Measurements from ENCODE around the gene XIRP2. TPM values are rescaled to one million over a fixed set of nuclear protein-coding genes. Genes with fewer than 3 reads are reported as not detected.

The XIRP2 gene
- total RNA-seq, 2 donors from 2014 or later, result not detected

DNA sequence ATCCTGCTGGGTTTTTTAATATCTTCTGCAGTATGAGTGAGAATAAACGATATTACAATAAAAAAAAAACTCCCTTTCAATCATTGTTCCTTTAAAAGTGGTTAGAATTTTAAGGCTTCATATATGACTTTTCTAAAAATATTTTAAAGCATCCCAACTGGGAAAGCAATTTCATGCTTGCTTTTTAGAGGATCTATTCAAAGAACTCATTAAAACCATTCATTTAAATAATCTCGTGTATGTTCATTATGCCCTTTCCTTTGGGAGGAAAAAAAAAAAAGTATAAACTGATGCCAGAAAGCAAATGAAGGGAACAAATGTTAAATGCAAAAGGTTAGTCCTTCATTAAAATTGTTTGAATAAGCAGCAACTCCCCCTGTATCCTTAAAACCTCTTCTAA, 81.2 kb downstream of the XIRP2 start:
- Histone ChIP-seq H3K36me3 (replicated peaks in 1 of 2; ENCODE audit: insufficient read depth in 1 of 2, low read depth in 2 of 2) (no peaks in the 10 kb centered on the region), H3K27ac (no peak overlapping the region), H3K9me3 (no peaks in the 10 kb centered on the region), H3K27me3 (no peaks in the 10 kb centered on the region), H3K4me1 (no peaks in the 10 kb centered on the region), H3K4me3 (no peak overlapping the region)
- TF ChIP-seq, protein P1, sequence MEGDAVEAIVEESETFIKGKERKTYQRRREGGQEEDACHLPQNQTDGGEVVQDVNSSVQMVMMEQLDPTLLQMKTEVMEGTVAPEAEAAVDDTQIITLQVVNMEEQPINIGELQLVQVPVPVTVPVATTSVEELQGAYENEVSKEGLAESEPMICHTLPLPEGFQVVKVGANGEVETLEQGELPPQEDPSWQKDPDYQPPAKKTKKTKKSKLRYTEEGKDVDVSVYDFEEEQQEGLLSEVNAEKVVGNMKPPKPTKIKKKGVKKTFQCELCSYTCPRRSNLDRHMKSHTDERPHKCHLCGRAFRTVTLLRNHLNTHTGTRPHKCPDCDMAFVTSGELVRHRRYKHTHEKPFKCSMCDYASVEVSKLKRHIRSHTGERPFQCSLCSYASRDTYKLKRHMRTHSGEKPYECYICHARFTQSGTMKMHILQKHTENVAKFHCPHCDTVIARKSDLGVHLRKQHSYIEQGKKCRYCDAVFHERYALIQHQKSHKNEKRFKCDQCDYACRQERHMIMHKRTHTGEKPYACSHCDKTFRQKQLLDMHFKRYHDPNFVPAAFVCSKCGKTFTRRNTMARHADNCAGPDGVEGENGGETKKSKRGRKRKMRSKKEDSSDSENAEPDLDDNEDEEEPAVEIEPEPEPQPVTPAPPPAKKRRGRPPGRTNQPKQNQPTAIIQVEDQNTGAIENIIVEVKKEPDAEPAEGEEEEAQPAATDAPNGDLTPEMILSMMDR (IDR thresholded peaks at IDR 0.05), result no peak
- no peak for TF ChIP-seq POLR2A (IDR thresholded peaks at IDR 0.05)
- WGBS, 2 donors, result 81 to 85% methylated on average over 2 of the region's 2 CpGs
- intact Hi-C loops (cut with DNase I), result no loop called here
- no peak for ATAC-seq
- no peak for DNase-seq

DNA sequence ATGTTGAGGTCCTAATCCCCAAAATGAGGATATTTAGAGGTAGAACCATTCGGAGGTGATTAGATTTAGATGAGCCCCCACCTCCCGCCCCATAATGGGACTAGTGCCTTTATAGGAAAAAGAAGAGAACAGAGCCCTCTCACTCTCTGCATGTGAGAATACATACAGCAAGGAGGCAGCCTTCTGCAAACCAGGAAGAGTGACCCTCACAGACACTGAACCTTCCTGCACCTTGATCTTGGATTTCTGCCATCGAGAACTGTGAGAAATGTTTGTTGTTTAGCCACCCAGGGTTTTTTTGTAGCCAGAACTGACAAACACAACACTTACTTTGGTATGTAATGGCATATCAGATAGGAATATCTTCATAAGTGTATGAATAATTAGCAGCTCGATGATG, 83.7 kb downstream of the XIRP2 start:
- ATAC-seq (peak; percentile 18), DNase-seq (no peak)
- no peak for TF ChIP-seq POLR2A (IDR thresholded peaks at IDR 0.05)
- Histone ChIP-seq H3K4me1 (no peaks in the 10 kb centered on the region), H3K27ac (no peak overlapping the region), H3K9me3 (no peaks in the 10 kb centered on the region), H3K27me3 (no peaks in the 10 kb centered on the region), H3K36me3 (replicated peaks in 1 of 2; ENCODE audit: insufficient read depth in 1 of 2, low read depth in 2 of 2) (no peaks in the 10 kb centered on the region), H3K4me3 (no peak overlapping the region)
- 49 to 67% methylated on average over 4 of the region's 4 CpGs for WGBS, 2 donors
- intact Hi-C loops (cut with DNase I), result no loop called here

DNA sequence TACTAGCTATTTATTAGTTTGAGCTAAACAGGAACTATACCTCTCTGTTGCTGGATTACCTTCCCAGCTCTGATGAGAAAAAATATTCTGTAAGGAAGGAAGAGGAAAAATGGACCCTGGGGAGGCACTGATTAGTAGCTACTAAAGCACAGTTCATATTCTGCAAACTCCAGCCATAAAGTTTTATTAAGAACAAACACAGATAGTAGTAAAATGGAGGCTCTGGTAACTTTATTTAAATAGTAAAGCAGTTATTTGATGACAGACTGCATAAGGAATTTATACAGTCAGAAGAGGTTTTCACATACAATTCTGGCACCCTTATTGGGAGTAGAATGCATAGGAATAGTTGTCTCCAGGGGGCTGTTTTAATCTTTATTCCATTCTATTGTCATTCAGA, 84.1 kb downstream of the XIRP2 start:
- ATAC-seq (no peak), DNase-seq (no peak)
- intact Hi-C loops (cut with DNase I), result no loop called here
- Histone ChIP-seq H3K4me1 (no peaks in the 10 kb centered on the region), H3K4me3 (no peak overlapping the region), H3K36me3 (replicated peaks in 1 of 2; ENCODE audit: insufficient read depth in 1 of 2, low read depth in 2 of 2) (no peaks in the 10 kb centered on the region), H3K9me3 (no peaks in the 10 kb centered on the region), H3K27ac (no peak overlapping the region), H3K27me3 (no peaks in the 10 kb centered on the region)
- TF ChIP-seq POLR2A (IDR thresholded peaks at IDR 0.05), result no peak
- TF ChIP-seq, protein P1 (IDR thresholded peaks at IDR 0.05), result no peak

DNA sequence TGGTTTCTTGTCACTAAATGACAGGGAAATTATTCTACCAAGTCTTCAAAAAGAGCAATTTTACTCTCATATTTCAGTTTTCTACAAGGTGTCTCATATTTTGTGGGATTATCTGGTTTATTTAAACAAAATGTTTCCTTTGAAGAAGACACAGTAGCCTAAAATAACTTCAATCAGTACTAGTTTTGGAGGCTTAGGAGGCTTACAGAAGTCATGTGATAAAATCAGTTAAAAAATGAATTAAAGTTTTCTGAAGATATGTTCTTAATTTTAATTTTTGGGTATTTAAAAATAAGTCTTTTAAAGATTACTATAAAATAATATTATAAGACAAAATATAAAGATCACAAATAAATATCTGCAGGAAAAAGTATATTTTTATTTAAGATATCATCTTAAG, 95.9 kb downstream of the XIRP2 start:
- ATAC-seq, result no peak
- Histone ChIP-seq H3K36me3 (replicated peaks in 1 of 2; ENCODE audit: insufficient read depth in 1 of 2, low read depth in 2 of 2) (no peaks in the 10 kb centered on the region), H3K27me3 (no peaks in the 10 kb centered on the region), H3K9me3 (no peaks in the 10 kb centered on the region), H3K4me3 (no peak overlapping the region), H3K27ac (no peak overlapping the region), H3K4me1 (no peaks in the 10 kb centered on the region)
- intact Hi-C loops (cut with DNase I), result no loop called here
- TF ChIP-seq, protein P1 (IDR thresholded peaks at IDR 0.05), result no peak
- no peak for TF ChIP-seq POLR2A (IDR thresholded peaks at IDR 0.05)
- DNase-seq, result no peak

DNA sequence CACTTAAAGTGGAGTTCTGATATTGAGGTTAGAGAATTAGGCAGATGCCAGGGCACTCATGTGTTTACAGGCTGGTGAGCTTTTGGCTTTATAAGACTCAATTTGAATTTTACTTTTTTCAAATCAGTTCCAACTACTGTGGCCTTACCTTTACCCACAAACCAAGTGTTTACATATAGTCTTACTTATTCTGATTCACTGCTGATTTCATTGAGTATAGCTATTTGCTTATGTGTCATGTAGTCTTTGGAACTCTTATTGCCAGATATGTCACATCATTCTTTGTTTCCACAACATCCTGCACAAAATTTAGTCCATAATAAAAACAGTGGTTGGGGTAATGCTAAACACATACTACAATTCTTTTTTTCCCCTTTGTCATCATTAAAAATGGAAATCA, 96.5 kb downstream of the XIRP2 start:
- DNase-seq (no peak), ATAC-seq (no peak)
- no peak overlapping the region for H3K27ac ChIP-seq
- no peaks in the 10 kb centered on the region for H3K9me3 ChIP-seq
- H3K4me3 ChIP-seq, result no peak overlapping the region
- TF ChIP-seq, protein P1 (IDR thresholded peaks at IDR 0.05), result no peak
- TF ChIP-seq POLR2A (IDR thresholded peaks at IDR 0.05), result no peak
- intact Hi-C loops (cut with DNase I), result no loop called here
- no peaks in the 10 kb centered on the region for H3K36me3 ChIP-seq (replicated peaks in 1 of 2; ENCODE audit: insufficient read depth in 1 of 2, low read depth in 2 of 2)
- H3K27me3 ChIP-seq, result no peaks in the 10 kb centered on the region
- no peaks in the 10 kb centered on the region for H3K4me1 ChIP-seq

Data from body of pancreas (tissue), 4 donors.